GM19397 (cell line): ENCODE results near the gene PPP3R2.
"Not testable (repeated sequence)": the region's sequence is repeated elsewhere in the genome, so short reads cannot be mapped to it uniquely, and the experiment has no call there.

Experiments used
- ATAC-seq: cut with Tn5 transposase; IDR thresholded peaks from one replicate; pipeline ENCODE4 v1.9.1; 2021; ENCODE audit warnings: mild to moderate bottlenecking, moderate library complexity; ENCODE audit not compliant: unreplicated experiment

PPP3R2 gene

DNA sequence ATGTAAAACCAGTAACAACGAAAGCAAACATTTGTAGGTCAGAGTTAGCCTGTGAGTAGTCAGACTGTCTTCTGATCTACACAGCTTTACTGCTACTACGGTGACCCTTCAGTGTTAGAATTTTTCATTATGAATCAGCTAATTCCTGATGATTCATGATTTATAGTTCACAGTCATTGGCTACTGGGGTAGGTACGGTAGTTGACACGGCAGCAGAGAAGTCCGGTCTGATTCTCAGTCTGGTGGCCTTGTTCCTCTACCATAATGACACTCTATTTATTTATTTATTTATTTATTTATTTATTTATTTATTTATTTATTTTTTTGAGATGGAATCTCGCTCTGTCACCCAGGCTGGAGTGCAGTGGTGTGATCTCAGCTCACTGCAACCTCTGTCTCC, 4.7 kb downstream of the PPP3R2 start:
- ATAC-seq = not testable (repeated sequence)

DNA sequence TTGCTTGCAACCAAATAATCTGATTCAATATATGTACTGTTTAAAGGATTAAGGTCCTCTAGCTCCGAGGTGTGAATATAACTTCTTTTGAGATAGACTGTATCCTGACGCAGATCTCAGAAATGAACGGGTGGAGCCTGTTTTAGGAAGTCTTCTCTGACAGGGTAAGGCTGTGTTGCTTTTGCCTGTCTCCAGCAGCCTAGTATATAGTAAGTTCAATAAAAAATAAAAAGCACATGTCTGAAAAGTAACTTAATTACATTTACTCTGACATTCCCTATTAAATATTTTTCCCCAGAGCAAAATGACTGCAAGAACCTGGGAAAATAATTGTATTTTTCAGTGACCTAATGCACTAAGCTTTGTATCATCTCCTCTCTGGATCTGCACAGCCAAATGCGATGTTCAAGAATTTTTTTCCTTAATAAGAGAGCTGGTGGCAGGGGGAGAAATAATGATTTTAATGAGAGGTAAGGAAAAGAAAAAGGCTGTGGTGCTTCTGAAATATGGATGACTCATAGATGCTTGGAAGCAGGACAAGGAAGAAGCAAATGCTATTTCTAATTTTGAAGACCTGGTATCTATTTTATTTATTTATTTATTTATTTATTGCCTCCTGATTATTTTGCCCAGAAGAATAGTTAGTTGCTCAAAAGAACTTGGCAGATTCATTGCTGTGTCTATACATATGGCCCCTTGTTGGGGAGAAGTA, 7.3 kb downstream of the PPP3R2 start:
- ATAC-seq = no peak

DNA sequence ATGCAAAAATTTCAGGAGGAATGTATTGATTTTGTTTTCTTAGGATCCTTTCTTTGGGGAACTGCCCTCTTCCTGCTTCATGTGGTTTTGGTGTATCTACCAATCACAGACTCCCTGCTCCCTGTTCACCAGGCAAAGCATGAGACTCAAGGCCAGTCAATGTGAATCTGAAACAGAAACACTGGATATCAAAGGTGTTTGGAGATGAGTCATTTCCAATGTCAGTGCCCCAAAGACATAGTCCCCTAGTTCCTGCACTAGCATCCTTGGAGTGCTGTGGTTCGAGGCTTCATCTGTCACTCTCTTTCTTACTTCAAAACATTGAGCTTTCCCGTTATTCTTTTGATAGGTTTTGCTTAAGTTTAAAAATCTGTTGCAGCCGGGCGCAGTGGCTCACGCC, 8.1 kb downstream of the PPP3R2 start:
- ATAC-seq = no peak

DNA sequence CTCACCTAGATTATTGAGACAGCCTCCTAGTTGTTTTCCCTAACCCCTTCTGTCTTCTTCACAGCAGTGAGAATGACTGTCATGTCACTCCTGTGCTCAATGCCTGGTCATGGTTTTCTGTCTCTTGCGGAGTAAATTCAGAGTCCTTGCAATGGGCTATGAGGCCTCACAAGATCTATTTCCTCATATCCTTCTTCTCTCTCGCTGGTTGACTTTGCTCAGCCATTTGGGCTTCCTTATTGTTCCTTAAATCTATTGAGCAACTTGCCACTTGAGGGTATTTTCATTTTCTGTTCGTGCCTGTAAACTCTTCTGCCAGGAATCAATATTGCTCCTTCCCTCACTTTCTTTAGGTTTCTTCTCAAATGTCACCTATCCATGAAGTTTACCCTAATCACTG, 9.0 kb downstream of the PPP3R2 start:
- ATAC-seq = no peak

DNA sequence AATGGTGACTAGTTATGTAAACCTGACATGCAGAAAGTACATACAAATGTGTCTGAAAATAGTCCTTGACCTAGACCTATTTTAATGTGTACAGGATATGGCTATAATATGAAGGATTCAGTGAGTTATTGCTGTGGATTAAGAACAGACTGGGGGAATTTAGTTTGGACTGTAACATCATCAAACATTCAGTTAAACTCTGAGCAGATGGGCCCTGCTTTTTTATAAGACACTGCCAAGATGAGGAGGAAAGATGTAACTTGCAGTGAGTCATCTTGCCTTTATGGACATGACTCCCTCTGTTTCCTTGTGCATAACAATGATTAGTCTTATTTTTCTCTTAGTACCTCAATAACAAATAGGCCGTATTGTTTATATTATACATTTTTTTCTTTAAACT, 12.2 kb downstream of the PPP3R2 start:
- ATAC-seq = no peak

DNA sequence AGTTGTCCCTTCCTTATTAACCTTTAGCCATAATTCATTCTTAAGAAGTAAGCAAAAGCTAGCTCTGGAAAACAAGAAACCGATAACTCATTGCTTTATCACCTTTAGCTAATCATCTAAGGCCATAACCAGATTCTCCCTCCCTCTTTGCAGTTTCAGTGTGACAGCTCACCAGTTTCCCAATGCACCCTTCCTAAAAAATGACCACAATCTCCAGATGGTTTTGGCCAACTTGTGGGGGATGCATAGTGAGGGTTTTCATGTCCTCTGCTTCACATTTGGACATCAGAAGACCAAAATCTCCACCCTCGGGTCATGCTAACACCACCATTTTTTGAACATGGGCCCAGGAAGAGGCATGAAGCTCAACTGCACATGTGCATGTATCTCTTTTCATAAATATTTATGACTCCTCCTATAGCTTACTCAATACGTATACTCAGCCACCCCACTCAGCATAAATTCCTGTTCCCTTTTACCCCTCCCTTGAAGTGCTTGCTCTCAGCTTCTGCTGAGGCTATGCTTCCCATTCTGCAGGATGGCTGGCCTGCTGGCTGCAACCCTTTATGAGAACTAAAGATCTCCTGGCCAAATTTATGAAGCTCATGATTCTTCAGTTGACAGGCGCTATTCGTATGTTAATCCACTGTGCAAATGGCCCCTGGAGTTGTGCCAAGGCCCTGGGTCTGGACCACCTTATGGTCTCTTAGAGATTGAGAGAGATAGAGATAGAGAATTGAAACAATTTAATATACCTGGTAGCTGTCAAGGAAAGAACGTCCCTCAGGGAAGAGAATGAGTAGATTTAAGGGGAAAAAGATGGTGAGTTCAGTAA, 14.8 kb downstream of the PPP3R2 start:
- ATAC-seq = no peak

DNA sequence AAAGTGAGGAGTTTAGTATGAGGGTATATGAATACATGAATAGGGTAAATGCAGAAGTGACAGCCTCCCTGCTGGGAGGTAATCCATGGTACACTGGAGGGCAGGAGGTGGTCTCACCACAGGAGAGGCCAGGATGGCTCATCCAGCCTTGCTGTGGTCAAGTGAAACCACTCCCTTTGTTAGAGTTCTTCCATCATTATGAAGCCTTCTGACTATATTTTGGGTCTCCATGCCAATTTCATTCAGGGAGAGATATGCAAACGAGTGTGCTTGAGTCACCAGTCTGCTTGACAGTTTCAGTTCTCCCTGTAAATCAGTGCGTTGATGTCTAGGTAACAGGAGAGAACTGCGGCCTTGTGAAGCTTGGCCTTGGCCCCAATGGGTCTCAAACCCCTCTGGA, 16.4 kb downstream of the PPP3R2 start:
- ATAC-seq = peak; percentile 62

DNA sequence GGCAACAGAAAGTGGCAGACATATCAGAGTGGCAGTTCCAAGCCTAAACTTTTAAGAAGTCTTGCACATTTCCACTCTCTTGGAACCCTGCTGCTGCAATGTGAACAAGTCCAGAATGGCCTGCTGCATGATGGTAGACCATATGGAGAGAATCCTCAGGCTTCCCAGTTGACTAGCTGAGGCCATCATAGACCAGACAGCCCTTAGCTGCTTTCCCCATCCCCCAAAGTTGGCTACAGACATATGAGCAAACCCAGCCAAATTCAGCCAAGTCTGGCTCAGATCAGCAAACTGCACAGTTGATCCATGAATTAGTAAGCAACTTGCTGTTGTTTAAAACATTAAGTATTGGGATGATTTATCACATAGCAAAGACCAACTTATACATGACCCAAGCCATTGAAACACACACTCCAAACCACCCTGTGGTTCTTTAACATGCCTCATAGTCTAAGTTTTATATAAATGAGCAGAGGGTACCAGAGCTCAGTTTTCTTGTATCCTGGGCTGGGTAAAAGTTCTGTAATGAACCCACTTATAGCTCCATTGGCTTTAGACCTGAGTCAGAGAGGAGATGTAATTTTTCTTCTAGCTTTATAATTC, 19.9 kb downstream of the PPP3R2 start:
- no peak for ATAC-seq

DNA sequence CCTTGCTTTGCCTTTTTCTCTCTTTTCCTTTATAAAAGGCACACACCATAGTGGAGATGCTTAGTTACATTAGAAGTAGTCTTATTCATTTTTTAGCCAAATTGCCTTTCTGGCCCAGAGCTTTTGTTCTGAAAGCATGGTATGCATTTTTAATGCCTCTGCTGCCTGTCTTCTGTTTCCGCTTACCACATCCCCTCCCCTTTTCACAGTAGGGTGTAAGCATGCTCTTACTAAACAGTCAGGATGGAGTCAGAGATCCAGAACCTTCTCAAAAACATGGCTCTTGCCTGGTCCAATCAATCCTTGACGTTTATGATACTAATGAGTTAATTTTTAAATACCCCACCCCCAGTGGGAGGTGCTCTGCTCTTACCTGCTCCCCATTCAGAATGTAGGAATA, 22.5 kb downstream of the PPP3R2 start:
- ATAC-seq = no peak

DNA sequence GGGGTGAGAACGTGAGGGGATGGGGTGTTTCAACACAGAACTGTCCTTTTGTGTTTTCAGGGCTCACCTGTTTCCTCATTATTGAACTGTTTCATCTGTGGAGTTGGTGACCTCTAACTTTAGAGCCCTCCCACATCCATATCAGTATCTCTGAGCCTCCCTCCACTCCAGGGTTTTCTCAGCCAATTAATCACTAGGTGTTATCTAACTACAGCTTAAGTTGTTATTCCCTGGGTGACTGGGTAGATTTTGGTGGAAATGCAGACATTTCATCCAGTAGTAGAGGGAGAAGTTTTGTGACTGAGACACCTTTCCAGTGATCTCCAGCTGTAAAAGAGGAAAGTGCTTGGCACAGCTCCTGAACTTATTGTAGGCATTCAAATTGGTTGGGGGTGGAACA, 23.7 kb downstream of the PPP3R2 start:
- no peak for ATAC-seq

DNA sequence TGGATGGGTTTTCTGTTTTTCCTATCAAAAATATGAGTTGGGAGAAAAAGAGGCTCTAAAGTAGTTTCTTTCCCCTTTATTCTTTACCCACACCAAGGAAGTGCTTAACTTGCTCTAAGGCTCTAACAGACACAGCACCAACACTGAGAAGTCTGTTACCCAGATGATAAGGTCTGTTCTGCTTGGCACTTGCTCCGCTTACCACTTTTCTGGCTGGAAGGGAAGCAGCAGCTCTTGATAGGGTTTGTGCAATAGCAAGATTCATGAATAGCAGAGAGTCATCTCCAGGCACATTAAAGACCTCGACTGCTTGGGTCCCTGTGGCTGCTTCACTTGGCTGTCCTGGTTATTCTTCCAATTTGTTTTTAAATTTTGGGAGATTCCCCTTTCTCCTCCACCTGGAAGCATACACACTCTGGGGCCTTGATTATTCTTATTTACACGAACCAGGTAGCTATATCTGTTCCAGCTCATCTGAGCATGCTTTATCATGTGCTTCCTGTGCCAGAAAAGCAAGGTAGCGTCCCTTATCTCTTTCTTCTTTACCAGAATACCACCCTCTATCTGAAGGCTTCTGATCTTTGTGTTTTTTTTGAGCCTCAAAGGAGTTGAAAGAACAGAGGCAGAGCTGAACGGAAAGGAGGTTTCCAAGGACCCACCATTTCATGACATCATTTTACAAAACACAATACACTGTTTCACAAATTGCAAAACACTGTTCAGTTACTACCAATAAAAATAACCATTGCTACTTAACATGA, 24.8 kb downstream of the PPP3R2 start:
- no peak for ATAC-seq

DNA sequence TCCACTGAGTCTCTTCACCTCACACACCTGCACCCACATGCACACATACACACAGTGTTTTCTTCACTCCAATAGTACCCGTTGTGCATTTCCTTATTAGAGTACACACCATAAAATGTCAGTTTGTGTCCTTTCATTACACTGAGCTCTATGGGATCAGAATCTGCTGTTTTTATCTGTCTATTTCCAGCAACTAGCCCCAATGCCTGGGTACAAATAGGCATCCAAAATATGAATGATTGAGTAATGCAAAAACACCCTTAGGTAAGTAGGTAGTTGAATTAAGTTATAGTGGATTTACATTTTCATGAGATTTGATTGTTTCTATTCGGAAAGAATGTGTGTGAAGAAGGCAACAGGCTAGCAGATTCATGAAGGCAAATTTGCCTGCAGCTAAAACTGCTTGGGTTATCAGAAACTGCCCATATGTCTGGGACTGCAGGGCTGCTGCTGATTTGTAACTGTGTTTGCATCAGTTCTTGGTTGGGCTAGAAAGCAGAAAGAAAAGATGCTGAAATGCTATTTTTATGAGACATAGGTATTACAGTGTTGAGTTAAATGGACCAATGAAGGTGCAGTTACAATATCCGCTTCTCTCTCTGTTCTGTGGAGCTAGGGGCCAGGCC, 26.9 kb downstream of the PPP3R2 start:
- ATAC-seq = no peak

DNA sequence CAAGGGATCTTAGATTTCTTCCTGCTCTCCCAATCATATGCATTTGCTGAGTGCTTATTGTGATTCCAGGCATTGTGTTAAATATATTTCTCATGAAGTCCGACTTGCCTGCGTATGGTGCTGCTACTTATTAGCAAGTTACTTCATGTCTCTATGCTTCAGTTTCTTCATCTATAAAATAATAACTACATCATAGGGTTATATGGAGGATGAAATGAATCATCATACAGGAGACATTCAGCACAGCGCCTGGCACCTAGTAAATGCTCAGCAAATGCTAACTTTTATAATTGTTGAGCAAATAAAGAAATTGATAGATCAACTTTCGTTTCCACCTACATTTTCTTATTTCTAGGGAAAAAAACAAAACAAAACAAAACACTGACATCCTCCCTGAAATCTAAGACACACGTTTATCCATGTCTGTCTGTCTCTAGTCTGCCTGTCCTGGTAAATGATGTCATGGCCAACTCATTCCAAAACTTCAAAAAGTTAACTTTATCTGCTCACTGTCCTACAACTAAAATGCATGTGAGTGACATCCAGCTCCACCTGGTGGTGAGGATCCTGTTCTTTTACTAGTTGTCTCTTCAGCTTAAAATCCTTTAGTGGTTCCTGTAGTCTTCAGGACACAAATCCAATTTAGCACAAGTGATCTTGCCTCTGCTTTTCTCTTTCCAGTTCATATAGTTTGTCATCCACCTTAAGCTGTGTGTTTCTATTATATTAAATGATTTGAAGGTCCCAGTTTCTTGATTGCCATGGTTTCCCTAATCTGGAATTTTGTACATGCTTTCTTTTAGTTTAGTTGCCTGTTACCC, 27.7 kb downstream of the PPP3R2 start:
- ATAC-seq = peak; percentile 64

DNA sequence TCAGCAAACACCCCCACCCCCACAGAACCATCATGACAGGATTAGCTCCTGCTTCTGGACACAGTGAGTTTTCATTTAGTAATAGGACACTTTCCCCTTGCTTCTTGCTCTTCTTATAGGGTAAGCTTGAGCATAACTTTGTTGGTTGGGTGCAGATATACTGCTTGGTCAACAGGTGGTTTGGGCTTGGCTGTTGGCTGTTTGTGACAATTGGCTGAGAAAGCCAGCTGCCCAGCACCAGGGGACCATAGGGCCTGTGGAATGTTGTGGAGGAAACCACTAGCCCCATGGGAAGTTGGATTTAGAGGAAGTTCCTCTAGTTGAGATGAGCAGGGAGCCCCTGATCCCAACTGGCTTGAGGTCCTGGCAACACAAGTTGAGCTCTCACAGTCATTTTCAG, 30.5 kb downstream of the PPP3R2 start:
- ATAC-seq = no peak

DNA sequence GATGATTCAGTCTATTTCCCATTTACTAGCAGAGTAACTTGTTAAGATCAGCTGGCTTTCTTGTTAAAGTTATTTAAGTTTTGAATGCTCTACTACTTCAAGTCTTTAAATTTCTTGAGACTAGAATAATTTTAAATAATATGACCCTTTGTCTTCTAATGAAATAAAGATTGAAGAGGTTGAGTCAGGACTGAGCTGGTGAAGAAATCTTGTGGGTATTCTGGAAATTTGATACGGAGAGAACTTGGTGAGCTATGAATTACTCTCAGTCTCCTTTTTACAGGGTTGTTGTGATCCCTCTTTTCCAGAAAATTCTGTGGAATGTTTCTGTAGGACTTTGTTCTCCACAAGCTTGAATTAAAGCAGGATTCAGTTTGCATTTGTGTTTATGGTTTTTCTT, 31.8 kb downstream of the PPP3R2 start:
- ATAC-seq = no peak

DNA sequence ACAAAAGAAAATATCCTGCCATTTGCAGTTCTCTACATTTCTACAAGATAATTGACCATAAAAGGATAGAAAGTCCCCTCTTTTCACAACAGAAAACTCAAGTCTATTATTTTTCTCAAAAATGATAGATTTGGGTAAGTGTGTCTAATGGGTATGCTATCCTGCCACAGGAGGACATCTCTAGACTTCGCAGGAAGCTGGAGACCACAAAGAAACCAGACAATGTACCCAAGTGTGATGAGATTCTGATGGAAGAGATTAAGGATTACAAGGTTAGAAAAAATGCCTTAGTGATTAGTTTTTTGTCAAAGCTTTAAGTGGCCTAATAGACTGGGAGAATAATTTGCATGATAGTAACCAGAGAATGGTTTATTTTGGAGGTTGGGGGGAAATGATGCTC, 33.0 kb downstream of the PPP3R2 start:
- ATAC-seq = no peak

DNA sequence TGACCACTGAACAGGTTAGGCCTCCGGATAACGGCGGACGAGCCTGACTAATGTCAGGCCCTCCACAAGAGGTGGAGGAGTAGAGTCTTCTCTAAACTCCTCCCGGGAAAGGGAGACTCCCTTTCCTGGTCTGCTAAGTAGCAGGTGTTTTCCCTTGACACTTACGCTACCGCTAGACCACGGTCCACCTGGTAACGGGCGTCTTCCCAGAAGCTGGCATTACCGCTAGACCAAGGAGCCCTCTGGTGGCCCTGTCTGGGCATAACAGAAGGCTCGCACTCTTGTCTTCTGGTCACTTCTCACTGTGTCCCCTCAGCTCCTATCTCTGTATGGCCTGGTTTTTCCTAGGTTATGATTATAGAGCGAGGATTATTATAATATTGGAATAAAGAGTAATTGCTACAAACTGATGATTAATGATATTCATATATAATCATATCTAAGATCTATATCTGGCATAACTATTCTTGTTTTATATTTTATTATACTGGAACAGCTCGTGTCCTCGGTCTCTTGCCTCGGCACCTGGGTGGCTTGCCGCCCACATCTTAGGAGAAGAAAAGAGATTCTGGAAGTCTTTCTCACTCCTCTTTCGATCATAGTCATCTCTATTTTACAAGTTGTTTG, 45.2 kb downstream of the PPP3R2 start:
- not testable (repeated sequence) for ATAC-seq

DNA sequence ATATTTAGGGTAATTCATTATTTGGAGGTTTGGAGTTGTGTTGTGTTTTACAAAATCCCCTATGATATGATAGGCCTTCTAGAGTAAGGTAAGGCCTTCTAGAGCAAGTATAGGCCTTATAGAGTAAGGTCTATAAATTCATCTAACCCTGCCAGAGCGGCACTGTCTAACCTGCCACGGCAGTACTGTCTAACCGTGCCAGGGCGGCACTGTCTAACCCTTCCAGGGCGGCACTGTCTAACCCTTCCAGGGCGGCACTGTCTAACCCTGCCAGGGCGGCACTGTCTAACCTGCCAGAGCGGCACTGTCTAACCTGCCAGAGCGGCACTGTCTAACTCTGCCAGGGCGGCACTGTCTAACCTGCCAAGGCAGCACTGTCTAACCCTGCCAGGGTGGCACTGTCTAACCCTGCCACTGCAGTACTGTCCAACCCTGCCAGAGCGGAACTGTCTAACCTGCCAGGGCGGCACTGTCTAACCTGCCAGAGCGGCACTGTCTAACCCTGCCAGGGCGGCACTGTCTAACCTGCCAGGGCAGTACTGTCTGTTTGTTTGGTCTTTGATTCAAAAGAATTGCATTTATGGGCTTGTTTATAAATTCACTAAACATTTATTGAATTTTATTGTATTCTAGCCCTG, 51.6 kb downstream of the PPP3R2 start:
- ATAC-seq = no peak
